ENCODE results near the gene SHMT1.
"Not testable (repeated sequence)": the region's sequence is repeated elsewhere in the genome, so short reads cannot be mapped to it uniquely, and the experiment has no call there.

The SHMT1 gene

DNA sequence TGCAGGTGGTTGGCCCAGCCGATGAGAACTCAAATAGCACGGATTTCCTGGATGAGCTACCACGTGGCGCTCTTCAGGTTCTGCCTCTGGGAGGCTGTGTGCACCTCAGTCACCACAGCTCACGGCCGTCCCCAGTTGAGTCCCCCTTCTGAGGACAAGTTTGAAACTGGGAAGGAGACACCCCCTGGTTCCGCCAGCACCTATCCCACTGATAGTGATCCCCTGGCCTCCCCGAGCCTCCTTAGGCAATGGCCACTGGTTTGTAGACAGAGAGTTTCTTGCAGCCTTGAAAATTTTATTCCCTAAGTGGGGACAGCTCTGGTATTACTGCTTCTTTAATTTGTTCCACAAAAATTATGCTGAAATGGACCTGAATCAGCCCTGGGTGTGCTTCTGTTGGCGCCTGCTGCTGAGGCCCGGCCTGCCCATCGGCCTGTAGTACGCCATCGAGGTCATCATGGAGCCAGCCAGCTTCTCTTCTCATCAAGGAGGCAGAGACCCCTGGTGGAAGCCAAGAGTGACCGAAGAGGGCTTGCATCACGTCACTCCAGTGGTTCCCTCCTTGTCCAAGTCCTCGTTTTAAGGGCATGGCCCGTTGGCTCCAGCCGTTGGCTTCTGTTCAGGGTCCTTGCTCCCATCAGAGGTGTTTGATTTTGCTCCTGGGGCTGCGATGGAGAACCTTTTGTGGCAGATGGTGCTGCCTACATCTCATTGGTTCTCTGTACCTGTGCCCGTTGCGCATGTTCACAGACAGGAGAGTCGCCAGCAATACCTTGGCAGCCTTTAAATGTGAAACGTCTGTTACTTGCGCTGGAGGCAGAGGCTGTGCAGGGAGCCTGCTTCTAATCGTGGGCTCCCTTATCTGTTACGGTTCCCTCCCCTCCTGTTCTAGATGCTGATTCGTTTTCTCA lies 39.0 kb downstream of the SHMT1 start:
- no peak for DNase-seq

DNA sequence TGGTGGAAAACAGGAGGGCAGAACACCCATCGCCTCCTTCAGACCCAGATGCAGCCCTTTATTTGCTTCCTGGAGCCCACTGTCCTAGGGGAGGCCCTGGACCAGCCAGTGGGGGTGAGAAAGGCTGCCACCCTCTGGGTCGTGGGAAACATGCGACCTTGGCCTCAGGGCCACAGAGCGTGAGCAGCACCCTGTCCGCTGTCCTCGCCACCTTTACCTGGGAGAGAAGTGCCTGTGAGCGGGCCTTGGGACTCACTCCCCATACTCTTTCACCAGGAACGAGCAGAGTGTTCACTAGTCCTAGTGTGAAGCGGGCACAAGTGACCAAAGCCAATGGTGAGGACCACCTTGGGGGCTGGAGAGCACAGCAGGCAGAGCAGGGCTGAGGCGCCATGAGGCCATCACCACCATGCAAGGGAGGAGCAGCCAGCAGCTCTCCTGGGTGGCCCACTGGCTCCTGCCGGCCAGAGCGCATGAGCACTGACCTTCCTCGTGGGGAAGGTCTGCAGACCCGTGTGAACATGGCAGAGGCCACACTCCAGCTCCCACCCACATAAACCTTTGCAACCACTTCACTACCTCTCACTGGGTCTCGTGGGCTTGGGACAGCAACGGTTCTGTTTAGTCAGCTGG lies 39.7 kb downstream of the SHMT1 start:
- no peak for DNase-seq

DNA sequence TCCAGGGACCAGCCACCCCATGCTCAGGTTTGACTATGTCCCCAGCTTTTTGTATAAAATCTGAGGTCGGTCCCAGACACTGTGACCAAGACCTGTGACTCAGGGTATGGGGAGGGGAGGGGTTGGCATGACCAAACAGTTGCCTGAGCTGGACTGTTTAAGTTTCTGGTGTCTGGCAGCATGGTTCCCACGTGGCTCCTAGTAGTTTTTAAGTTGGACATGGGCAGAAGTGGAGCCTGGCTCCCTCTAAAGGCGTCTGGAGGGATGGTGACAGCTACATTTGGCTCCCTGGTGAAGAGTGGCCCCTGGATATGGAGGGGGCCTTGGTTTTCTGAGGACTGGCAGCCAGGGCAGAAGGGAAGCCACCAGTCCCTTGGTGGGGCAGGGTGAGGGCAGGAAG lies 40.3 kb downstream of the SHMT1 start:
- DNase-seq, result no peak

DNA sequence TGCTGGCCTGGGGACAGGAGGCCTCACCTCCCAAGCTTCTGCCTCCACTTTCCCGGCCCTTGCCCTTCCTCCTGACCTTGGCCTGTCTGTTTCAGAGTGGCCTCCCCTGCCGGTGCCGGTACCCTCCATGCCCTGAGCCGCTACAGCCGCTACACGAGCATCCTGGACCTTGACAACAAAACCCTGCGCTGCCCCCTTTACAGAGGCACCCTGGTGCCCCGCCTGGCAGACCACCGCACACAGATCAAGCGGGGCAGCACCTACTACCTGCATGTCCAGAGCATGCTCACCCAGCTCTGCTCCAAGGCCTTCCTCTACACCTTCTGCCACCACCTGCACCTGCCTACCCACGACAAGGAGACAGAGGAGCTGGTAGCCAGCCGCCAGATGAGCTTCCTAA lies 40.8 kb downstream of the SHMT1 start:
- no peak for DNase-seq

DNA sequence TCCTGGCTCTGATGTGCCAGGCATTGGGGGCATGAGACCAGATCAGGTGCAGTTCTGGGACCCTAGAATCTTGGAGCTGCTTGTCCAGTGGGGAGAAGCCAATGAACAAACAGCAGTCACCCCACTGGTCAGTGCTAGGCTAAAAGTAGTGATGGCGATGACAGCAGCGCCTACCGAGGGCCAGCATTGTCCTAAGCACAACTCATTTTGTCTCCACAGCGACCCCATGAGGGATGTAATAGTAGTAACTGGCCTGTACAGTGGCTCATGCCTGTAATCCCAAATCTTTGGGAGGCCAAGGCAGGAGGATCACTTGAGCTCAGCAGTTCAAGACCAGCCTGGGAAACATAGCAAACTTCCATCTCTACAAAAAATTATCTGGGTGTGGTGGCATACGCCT lies 42.0 kb downstream of the SHMT1 start:
- DNase-seq, result no peak

DNA sequence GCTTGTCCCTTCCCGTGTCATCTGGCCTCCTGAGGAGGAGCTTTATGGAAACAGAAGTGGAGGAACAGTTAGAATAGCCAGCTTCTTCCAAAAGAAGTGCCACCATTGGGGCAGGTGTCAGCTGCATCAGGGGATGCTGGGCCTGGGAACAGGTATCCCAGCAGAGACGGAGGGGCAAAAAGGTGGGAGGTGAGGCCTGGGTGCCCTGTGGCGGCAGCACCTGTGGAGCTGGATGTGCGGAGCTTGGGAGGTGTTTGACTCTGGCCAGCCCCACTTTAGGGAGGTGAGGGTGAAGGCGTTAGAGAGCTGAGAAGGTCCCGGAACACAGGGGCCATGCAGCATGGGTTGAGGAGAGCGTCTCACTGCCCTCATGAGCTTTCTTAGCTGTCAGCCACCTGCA lies 43.0 kb downstream of the SHMT1 start:
- DNase-seq, result no peak

DNA sequence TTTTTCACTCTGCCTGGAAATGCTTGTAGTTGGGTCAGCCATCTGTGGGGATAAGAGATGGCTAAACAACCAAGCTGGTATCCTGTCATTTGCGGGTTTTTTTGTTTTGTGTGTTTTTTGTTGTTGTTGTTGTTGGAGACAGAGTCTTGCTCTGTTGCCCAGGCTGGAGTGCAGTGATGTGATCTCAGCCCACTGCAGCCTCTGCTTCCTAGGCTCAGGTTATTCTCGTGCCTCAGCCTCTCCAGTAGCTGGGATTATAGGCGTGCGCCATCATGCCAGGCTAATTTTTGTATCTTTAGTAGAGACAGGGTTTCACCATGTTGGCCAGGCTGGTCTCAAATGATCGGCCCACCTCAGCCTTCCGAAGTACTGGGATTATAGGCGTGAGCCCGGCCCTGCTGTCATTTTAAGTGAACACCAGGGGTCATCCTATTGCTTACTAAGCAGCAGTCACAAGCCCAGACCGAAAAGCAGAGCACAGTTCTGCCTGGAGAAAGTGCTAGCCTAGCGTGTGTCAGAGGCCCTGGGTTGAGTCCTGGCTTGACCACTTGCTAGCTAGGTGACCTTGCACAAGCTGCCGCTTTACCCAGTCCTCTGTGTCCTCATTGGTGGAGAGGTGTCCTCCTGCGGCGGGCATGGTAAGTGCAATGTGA lies 43.6 kb downstream of the SHMT1 start:
- DNase-seq, result peak; percentile 12

DNA sequence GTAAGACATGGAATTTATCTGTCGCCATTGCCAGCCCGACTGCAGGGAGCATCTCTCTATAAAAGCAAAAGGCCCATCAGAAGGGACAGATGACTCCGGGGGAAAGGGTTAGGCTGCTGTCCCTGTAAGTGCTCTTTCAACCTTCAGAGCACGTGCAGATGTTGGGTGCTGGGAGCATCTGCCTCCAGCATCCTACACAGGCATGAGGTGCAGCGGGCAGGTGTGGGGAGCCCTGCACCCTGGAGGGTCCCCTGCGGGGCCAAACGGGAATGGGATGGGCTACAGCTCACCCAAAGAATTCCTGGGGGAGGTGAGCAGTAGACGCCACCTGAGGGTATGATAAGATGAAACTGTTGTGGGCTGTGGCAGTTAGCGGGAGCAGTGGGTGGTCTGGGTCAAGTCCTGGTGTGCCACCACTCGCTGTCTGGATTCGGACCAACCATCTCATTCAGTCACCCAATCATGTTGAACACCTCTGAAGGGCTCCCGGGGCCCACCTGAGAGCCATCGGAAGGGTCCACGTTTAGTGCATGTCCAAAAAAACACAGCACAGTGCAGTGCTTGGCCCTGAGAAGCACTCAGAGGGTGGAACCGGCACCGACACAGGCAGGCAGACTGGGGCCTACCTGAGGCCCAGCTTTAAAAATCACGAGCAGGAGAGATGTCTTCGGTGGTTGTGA lies 44.4 kb downstream of the SHMT1 start:
- no peak for DNase-seq

DNA sequence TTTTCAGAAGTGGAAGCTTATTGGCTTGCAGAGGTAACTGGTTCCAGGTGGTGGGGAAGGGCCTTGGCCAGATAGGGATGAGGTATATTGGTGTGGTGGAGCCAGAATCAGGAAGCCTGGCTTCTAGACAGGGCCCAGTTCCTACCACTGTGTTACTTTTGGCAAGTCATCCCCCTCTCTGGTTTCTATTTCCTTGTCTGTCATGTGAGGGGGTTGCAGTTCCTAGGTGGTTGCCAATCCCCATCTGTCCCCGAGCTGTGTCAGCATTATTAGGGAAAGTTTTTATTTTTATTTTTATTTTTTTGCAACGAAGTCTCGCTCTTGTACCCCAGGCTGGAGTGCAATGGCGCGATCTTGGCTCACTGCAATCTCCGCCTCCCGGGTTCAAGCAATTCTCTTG lies 45.2 kb downstream of the SHMT1 start:
- no peak for DNase-seq

DNA sequence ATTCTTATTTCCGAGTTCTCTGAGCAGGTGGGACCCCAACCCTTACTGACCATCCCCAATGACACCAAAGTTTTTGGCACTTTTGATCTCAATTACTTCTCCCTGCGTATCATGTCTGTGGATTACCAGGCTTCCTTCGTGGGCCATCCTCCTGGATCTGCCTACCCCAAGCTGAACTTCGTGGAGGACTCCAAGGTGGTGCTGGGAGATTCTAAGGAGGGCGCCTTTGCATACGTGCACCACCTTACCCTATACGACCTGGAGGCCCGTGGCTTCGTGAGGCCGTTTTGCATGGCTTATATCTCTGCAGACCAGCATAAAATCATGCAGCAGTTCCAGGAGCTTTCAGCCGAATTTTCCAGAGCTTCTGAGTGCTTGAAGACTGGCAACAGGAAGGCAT lies 47.4 kb downstream of the SHMT1 start:
- DNase-seq, result no peak

DNA sequence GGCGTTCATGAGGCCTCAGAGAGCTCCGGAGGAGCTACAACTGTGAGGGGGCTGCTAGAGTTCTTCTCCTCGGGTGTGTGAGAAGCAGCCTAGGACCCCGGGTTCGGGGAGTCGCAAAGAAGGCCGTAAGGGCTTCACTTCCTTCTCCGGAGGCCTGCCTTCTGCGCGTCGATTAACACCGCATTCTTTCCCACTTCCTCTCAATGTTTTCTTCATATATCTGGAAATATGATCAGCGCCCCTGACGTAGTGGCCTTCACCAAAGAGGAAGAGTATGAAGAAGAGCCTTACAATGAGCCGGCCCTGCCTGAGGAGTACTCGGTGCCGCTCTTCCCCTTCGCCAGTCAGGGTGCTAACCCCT lies 47.8 kb downstream of the SHMT1 start:
- no peak for DNase-seq

DNA sequence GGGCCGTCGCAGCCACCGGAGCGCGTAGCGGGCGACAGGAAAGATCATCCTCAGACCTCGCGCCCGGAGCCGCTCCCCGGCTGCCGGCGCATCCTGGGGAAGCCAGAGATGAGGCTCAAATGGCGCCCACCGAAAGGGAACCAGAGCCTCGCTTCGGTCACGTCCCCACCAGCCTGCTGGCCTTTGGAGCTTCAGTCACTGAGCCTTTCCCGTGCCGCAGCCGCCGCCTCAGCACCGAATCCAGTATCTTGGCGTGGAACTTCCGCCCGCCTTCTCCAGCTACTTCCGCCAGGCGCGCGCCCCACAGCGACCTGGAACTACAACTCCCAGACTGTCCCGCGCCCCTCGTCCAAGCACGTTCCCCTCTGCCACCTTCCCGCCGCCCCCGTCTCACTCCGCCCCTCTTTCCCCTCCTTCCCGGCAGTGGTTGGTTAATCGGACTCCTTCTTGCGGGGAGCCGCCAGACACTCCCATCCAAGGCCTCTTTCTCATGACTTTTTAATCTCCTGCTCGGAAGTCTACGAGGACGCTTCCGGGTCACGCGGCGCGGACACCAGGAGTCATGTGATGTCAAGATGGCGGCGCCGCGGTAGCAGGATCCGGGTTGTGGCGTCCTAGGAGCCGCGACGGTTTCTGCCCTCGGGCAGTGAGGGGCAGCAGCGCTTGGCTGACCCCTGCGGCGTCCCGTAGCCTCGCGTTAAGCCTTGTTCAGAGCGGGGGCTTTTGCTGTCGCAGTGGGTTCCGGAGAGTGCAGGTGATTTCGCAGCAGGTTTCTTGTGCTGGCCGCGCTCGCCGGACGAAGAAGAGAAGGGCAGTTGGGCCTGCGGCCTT lies 48.4 kb downstream of the SHMT1 start, which contains the start of the genes SMCR8 and TOP3A:
Gene SMCR8 (plus strand): TSS at position 563 of the 831 bp plus-strand sequence. CDS start 497 bp downstream, outside the sequence.
Gene TOP3A (minus strand): TSS at position 264 of the 831 bp plus-strand sequence. CDS start 216 bp downstream, at position 48.
- peak; percentile 100 for DNase-seq

DNA sequence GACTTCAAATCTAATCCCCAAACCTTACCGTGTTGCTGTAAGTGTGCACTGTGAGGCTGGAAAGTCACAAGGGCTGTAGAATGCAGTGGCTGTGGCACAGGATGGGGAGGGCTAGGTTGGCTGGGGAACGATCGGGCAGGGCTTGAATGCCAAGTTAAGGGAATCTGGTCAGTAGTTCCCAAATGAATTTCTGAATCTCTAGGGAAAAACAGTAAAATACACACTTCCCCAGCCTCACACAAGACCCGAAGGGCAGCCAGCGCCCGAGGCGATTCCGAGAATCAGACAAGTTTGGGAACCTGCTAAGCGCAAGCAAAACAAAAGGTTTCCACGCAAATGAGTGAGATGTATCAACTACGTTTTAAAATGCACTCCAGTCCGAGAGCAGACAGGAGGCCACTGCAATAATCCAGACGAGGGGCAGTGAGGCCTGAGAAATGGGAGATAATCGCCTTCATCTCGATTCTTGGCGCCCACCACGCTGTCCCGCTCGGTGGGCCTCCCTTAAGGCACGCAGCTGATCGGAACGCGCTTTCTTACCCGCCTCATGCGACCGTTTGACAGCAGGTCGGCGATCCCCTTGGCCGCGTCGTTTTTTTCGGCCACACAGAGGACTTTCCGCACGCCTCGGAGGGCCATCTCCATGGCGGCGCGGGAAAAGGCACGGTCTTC lies 49.2 kb downstream of the SHMT1 start:
- DNase-seq, result no peak

DNA sequence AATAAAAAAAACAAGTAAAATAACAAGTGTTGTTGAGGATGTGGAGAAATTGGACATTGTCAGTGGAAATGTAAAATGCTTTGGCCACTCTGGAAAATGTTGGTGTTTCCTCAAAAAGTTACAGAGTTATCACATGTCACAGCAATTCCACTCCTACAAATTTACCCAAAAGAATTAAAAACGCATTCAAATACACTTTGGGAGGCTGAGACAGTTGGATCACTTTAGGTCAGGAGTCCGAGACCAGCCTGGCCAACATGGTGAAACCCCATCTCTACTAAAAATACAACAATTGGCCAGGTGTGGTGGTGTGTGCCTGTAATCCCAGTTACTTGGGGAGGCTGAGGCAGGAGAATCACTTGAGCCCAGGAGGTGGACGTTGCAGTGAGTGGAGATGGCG lies 54.1 kb downstream of the SHMT1 start:
- no peak for DNase-seq

DNA sequence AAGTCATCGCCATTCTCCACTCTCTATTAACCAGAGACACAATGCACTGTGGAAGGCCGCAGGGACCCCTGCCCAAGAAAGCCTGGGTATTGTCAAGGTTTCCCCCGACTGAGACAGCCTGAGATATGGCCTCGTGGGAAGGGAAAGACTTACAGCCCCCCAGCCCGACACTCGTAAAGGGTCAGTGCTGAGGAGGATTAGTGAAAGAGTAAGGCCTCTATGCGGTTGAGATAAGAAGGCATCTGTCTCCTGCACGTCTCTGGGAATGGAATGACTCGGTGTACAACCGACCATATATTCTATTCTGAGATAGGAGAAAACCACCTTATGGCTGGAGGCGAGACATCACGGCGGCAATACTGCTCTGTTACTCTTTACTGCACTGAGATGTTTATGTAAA lies 60.1 kb downstream of the SHMT1 start:
- DNase-seq, result not testable (repeated sequence)

DNA sequence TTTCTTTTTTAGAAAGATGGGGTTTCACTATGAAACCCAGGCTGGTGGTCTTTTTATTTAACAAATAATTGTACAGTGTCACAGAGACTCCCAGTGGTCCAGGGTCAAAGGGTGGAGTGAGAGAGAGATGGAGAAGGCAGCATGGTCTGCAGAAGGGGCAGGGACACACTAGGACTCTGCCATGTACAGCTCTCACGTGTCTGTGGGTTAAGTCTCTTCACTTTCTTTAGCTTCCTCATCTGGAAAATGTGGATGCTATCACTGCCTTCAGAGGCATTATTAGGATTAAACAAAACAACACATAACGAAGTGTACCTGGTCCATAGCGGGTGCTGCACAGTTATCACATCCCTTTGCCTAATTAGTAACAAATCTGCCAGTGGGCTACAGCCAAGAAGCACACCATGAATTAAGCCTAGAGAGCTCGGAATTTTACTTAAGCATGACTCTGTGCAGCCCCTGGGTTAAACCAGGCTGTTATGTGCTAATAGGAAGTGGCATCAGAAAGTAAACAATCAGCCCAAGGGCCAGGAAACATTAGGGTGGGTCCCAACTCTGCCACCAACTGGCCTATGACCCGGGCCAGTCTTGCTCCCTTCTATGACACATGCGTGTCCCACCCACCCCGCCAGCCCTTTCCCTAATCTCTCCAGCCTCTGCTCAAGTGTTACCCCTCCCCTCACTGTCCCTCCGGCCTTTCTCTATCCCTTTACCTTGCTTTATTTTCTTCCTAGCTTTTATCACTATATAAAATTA lies 62.4 kb downstream of the SHMT1 start:
- DNase-seq, result no peak

DNA sequence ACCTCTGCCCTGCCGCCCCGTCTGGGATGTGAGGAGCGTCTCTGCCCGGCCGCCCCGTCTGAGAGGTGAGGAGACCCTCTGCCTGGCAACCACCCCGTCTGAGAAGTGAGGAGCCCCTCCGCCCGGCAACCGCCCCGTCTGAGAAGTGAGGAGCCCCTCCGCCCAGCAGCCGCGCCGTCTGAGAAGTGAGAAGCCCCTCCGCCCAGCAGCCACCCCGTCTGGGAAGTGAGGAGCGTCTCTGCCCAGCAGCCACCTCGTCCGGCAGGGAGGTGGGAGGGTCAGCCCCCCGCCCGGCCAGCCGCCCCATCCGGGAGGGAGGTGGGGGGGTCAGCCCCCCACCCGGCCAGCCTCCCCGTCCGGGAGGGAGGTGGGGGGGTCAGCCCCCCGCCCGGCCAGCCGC lies 65.3 kb downstream of the SHMT1 start:
- DNase-seq, result not testable (repeated sequence)

DNA sequence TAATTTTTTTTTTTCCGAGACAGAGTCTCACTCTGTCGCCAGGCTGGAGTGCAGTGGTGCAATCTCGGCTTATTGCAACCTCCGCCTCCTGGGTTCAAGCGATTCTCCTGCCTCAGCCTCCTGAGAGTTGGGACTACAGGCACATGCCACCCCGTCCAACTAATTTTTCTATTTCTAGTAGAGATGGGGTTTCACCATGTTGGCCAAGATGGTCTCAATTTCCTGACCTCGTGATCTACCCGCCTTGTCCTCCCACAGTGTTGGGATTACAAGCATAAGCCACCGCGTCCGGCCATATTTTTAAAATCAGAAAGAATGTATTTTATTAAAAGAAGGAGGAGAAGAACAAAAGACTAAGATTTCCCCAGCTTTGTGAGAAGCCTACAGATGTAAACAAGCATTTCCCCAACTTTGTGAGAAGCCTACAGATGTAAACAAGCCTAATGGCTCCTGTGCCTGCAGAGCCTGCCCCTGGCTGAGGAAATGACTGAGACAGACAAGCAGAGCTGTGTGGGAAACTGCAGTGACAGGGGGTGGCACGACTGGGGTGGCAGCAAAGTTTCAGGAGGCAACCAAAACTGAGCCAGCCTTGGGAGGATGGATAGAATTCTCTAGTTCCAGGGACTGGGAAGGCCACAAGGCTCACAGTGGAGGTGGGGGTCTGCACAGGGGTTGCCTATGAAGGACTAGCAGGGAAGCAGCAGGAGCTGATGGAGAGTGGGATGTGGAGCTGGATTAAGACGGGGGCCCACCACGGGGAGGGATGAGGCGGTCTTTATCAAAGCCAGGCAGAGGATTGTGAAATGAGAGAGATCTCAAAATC lies 71.4 kb downstream of the SHMT1 start:
- DNase-seq, result no peak

DNA sequence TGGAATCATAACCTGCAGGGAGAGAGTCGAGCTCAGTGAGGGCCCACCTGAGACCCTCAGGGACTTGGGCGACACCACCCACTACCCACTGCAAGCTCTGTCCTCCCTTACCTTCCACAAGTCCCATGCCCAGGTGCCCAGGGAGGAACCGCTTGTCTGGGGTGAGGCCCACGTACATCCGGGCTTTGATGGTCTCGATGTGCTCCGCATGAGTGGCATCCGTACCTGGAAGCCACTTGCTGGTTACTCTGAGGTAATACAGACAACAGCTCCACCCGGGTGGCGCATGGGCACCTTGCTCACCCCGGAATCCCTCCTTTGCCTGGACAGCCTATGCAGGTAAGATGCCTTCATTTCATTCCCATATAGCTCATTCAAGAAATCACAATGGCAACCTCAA lies 78.1 kb downstream of the SHMT1 start:
- DNase-seq, result no peak

DNA sequence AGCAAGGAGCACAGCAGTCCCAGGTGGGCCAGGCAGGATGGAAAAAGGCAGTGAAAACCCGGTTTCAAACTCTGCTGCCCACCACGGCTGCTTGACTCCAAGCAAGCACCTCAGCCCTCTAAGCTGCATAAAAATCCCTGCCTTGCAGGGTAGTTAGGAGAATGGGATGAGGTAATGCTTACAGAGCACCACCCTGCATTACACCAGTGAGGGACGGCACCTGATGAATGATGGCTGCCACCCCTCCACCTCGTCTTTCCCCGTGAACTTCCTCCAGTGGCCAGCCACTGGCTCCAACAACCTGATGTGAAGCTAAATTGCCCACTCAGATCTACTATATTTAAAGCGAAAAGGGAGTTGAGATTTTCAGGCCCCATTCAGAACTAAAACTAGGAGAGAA lies 81.6 kb downstream of the SHMT1 start:
- no peak for DNase-seq

Data from SHP77 treated with DMSO at 0.1 percent for 48 hours (cell line).